Lung microvascular endothelial cell (primary cell): ENCODE results near the gene ABHD12B. TPM values are rescaled to one million over a fixed set of nuclear protein-coding genes. Genes with fewer than 3 reads are reported as not detected.
"Not testable (repeated sequence)": the region's sequence is repeated elsewhere in the genome, so short reads cannot be mapped to it uniquely, and the experiment has no call there.

Source experiments
- DNase-seq, 2 donors: peaks; one replicate each; pipeline versions ENCODE4 v3.0.0 to v3.0.0-alpha.2; 2010; ENCODE audit warnings: low read depth in 2 of 2
- total RNA-seq: library from RNA; depleted of rRNA; stranded (reverse); fragments of >200 nt; gene quantifications from 2 replicates; pipeline ENCODE4 v1.2.1, GENCODE V29; 2014

The ABHD12B gene
- total RNA-seq, 1 donor from 2014 or later: not detected

- no peak for DNase-seq
Observed at GRCh38 chr14:50887476-50887875, 15.6 kb downstream of the ABHD12B start.

- DNase-seq: no peak
Observed at GRCh38 chr14:50892255-50892654, 20.4 kb downstream of the ABHD12B start.

DNA sequence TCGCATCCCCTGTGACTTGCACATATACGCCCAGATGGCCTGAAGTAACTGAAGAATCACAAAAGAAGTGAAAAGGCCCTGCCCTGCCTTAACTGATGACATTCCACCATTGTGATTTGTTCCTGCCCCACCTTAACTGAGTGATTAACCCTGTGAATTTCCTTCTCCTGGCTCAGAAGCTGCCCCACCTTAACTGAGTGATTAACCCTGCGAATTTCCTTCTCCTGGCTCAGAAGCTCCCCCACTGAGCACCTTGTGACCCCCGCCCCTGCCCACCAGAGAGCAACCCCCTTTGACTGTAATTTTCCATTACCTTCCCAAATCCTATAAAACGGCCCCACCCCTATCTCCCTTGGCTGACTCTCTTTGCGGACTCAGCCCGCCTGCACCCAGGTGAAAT, 24.6 kb downstream of the ABHD12B start:
- not testable (repeated sequence) for DNase-seq

GRCh38 chr14:50897005-50897404, 25.2 kb downstream of the ABHD12B start:
- DNase-seq: not testable (repeated sequence)

GRCh38 chr14:50897658-50898175, 25.9 kb downstream of the ABHD12B start:
- no peak for DNase-seq

DNA sequence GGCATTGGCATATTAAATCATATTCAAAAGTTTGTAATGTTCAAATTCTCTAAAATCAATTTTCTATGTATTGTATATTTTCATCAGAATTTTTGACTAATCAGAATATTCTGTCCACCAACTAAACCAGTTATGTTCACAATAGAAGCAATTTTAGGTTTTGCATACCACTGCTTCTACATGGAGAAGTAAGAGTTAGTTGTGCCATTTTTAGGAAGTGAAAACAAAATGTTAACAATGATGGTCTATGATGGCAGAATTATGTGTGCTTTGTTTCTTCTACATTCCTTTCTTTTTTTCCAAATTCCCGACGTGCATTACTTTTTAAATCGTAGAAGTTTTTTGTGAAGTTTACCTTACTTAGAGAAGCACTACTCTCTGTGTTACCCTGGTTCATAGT, 29.5 kb downstream of the ABHD12B start:
- no peak for DNase-seq

- no peak for DNase-seq
Observed at GRCh38 chr14:50904719-50905118, 32.9 kb downstream of the ABHD12B start.

DNA sequence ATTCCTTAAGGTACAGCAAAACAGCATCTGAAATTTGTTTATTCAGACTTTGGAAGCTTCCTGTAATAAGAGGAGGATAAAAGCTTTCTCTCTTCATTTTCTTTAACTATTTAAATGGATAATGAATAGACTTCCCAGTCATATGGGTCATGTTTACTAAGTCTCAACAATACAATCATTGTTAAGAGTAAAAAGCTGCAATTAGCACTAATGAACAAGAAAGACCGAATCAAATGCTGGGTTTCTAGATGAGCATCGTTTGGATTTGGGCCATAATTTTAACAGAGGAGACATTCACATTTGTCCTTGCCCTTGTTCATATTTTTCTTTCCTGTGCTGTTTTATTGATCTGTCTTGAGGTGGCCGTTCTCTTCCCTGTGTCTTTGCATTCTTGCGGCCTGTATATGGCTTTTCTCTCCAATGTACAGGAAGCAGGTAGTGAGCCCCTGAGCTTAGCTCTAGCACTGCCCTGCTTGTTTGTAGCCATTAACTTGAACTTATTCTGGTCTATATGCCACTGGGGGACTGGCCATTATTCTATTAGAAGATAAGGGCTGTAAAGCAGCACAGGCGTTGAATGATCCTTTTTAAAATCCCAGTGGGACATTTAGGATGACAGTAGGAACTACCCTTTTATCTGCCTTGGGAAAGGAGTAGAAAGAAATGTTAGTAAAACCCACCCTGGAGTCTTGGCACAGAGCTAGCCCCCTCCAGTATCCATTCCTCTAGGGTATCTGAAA, 34.6 kb downstream of the ABHD12B start:
- no peak for DNase-seq

GRCh38 chr14:50910495-50911420, 38.9 kb downstream of the ABHD12B start:
- DNase-seq: no peak

- DNase-seq: no peak
Observed at GRCh38 chr14:50917449-50917848, 45.6 kb downstream of the ABHD12B start.

- DNase-seq: not testable (repeated sequence)
Observed at GRCh38 chr14:50919524-50919923, 47.7 kb downstream of the ABHD12B start.

GRCh38 chr14:50920482-50921230, 48.8 kb downstream of the ABHD12B start:
- DNase-seq: peak in 1 of 2 donors; percentile 78

- no peak for DNase-seq
Observed at GRCh38 chr14:50922803-50923202, 51.0 kb downstream of the ABHD12B start.

GRCh38 chr14:50924236-50924635, 52.4 kb downstream of the ABHD12B start:
- no peak for DNase-seq

- DNase-seq: no peak
Observed at GRCh38 chr14:50924843-50925242, 53.0 kb downstream of the ABHD12B start.

DNA sequence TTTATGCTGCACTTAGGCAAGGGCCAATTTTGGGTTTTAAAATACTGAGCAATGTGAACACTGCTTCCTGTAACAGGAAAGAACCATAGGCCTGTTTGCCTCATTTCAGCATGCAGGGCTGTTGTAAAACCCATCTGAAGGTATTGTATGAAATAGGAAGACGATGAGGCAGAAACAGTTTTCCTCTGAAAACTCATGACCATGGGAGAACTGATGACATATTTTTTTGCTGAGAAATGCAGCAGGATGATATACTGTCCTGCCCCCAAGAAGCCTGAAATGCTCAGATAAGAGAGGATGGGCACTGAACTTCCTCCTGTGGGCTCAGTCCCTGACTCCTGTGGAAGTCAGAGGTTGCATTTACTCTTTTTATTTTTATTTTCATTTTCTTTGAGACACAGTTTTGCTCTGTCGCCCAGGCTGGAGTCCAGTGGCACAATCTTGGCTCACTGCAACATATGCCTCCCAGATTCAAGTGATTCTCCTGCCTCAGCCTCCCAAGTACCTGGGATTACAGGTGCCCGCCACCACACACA, 55.1 kb downstream of the ABHD12B start:
- DNase-seq: peak; percentile 46 to 54

DNA sequence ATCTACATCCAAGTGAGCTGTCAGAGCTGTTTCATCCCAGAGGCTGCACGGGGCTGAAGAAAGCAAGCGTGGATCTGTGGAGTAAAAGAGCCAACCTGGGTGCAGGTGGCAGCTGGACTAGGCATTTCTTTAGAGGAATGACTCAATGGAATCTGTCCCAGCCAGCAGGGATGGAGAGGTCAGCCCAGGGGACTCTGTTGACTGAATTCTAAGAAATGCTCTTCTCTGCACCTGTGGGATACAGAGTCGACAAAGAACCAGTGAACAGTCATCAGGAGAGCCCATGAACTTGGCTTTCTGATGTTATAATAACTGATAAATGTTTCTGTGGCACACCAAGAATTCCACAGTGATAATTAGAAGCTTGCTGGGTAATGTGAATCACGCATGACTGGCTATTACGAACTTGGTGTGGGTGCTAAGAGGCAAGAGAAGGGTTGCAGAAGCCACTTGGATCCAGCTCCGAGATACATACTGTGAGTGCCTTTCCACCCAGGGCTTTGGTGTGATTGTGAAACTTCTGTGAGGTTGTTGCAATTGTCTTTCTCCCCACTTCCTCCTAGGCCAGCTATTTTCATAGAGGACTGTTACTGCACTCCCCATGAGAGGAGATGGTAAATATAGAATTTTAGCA, 56.3 kb downstream of the ABHD12B start:
- DNase-seq: no peak

DNA sequence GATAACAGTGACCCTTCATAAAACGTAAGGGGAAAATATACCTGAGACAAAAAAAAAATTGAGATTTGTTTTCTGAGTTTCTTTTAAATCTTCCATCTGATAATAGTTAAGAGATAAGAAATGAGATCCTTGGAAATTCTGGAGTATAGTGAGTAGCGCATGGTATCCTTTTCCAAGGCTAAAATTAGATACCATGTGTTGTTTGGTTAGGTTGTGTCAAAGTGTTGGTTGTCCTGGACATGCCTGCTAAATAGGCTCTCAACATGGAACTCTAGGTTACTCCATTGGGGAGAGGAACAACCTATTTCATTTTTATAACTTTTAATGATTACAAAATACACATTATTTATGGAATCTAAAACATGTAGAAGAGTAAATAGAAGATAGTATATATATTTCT, 57.7 kb downstream of the ABHD12B start:
- DNase-seq: no peak

- no peak for DNase-seq
Observed at GRCh38 chr14:50931559-50931958, 59.7 kb downstream of the ABHD12B start.

GRCh38 chr14:50932156-50932555, 60.3 kb downstream of the ABHD12B start:
- DNase-seq: peak in 1 of 2 donors; percentile 36
